Posterior vena cava (tissue), 2 donors: ENCODE measurements around the gene OSER1. TPM values are rescaled to one million over a fixed set of nuclear protein-coding genes. Genes with fewer than 3 reads are reported as not detected.

ENCODE experiments used
- DNase-seq: peaks from one replicate; pipeline ENCODE4 v3.0.0-alpha.2; 2020; ENCODE audit warnings: low spot score
- intact Hi-C, 2 donors: fragments of 100-400 bp; cut with DNase I; formaldehyde crosslinking; loops; one replicate each; pipeline versions ENCODE4 v1.14.1 to v1.14.2; 2022 to 2023
- total RNA-seq, 2 donors: library from RNA; stranded (reverse); fragmentation: NEBNext Ultra II Directional; extraction: Animal tissue kit (Norgen Biotek cat#: 25700); gene quantifications; one replicate each; pipeline ENCODE4 v1.2.1, GENCODE V29; 2021
- donor health status: DM: yes; HTN: yes; CAD: no.
- donor health status: DM: yes; HTN: yes; CAD: no.

Gene OSER1
- total RNA-seq, 2 donors from 2014 or later, result 24.3 to 27.3 TPM

DNA sequence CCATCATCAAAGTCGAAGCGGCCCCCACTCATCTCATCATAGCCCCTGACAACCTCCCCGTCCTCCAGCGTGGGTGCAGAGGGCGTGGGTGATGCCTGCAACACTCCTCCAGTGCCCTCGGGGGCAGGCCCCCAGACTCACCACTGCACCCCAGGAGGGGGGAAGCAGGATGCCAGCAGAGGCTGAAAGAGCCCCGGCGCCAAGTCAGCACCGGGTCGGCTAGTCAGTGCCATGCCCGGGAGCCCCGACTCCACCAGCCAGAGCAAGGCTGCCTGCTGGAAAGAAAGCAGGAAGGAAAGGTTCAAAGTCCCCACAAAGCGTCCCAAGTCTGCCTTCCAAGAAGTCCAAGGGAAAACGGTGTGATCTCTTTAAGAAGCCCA is 23.9 kb downstream of the OSER1 start:
- no peak for DNase-seq
- intact Hi-C loops, result loop anchor here (5.0 kb wide), 2 partner anchors 34 to 69 kb away; no protein-coding TSS in a partner anchor

- intact Hi-C loops, result loop anchor here (5.0 kb wide), 2 partner anchors 34 to 69 kb away; no protein-coding TSS in a partner anchor
- DNase-seq, result no peak
Observed at GRCh38 chr20:44186201-44186600, 24.4 kb downstream of the OSER1 start.

GRCh38 chr20:44185574-44185973 is 25.0 kb downstream of the OSER1 start:
- intact Hi-C loops, result loop anchor here (5.0 kb wide), 2 partner anchors 33 to 68 kb away; no protein-coding TSS in a partner anchor

DNA sequence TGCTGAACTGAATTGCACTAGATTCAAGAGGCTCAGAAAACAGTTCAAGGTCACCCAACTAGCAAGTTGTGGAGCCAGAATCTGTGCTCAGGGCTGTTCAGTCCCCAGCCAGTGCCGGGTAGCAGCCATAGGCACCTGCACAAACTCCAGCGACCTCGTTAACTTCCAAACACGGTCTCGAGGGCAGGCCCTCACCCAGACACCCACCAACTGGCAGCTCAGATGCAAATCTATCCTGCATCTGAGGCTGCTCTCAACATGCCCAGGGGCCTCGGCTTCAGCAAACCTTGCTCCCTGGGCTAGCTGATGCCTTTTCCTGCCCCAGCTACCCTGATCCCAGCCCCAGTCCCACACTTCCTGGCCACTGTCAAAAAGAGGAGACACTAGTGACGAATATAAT is 27.3 kb downstream of the OSER1 start:
- DNase-seq, result no peak
- intact Hi-C loops, result no loop called here

More at GRCh38 chr20:44185574-44185973, 25.0 kb downstream of the OSER1 start:
- no peak for DNase-seq

- no peak for DNase-seq
- intact Hi-C loops, result no loop called here
Observed at GRCh38 chr20:44182863-44183262, 27.7 kb downstream of the OSER1 start.

GRCh38 chr20:44182135-44182765 is 28.3 kb downstream of the OSER1 start:
- intact Hi-C loops, result no loop called here
- no peak for DNase-seq

GRCh38 chr20:44181611-44182010 is 29.0 kb downstream of the OSER1 start:
- no peak for DNase-seq
- intact Hi-C loops, result no loop called here

GRCh38 chr20:44180814-44181213 is 29.8 kb downstream of the OSER1 start:
- intact Hi-C loops, result no loop called here
- DNase-seq, result no peak

DNA sequence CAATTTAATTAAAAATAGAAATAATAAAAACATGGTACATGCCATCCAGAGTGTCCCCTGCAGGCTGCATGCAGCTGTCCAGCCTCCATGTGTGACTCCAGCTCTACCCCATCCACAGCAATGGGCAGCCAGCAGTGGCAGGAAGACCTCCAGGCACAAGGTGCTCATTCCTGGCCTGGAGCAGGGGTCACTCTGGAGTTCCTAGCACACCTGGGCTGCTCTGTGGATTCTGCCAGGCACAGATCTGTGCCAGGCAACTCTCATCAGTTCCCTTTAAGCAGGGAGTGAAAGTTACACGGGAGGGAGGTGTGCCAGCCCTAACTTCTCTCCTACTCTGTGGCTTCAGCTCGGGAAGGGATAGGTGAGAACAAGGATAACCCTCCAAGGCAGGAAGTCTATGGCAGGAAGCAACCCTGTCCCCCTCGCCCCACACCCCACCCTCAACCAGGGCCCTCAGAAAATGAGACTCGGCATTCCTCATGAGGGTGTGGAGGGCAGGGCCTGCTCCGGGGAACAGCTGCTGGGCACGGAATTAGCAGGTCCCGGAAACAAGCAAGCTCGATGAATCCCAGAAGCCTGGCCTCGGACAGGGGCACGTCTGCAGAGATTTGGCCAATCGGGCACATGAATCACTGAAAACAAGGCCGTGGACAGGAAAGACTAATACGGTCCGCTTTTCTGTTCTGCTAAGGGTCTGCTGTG is 33.6 kb downstream of the OSER1 start:
- intact Hi-C loops, result no loop called here
- no peak for DNase-seq

GRCh38 chr20:44174996-44175765 is 35.4 kb downstream of the OSER1 start:
- no peak for DNase-seq
- intact Hi-C loops, result no loop called here

DNA sequence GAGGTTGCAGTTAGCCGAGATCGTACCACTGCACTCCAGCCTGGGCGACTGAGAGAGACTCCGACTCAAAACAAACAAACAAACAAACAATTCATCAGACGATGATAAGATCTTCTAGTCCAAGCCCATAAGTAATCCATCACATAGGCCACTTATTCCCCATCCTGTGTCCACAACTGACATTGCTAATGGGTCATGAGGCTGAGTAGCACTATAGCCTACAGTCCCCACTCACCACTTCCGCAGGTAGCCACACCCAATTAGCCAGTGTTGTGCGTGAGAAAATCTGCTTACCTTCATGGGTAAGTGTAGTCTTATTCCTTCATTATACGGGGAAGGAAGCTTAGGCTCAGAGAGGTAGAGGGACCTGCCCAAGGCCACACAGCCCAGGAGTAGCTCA is 36.7 kb downstream of the OSER1 start:
- DNase-seq, result no peak
- intact Hi-C loops, result no loop called here

GRCh38 chr20:44173116-44173515 is 37.5 kb downstream of the OSER1 start:
- no peak for DNase-seq
- intact Hi-C loops, result no loop called here

DNA sequence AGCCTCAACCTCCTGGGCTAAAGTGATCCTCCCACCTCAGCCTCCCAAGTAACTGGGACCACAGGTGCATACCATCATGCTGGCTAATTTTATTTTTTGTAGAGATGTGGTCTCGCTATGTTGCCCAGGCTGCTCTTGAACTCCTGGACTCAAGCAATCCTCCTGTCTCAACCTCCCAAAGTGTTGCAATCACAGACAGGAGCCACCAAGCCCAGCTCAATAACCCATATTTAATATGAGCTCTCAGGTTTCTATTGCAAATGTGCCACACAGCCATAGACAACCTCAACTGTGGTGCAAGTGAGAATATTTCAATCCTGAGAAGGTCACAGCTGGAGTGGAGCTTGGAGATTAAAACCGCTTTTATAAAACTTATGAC is 38.0 kb downstream of the OSER1 start:
- intact Hi-C loops, result no loop called here
- DNase-seq, result no peak

GRCh38 chr20:44171775-44172571 is 38.6 kb downstream of the OSER1 start:
- no peak for DNase-seq
- intact Hi-C loops, result no loop called here

DNA sequence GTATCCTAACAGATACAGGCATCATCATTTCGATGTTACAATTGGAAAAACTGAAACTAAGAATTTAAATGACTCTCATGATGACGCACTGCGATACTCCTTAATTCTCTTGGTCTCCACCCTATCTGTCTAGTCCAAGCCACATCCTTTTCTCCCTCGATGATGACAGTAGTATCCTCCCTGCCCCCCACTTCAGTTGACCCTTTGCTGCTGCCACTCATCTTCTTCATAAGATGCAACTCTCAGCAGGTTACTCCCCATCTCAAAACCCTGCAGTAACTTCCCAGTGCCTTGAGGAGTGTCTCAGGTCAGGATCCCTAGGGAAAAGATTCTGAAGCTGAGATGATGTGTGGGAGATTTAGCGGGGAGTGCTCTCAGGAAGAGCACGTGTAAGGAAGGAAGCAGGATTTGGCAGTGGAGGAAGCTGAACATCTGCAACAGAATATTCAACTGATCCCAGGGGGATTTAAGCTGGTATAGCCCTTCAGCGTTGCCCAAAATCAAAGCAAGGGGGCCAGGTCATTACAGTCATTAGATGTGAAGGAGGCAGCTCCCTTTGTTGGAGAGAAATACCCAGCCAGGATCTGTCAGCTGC is 39.7 kb downstream of the OSER1 start:
- no peak for DNase-seq
- intact Hi-C loops, result no loop called here

GRCh38 chr20:44167736-44168135 is 42.8 kb downstream of the OSER1 start:
- no peak for DNase-seq

GRCh38 chr20:44166477-44166876 is 44.1 kb downstream of the OSER1 start:
- DNase-seq, result no peak
- intact Hi-C loops, result no loop called here

More at GRCh38 chr20:44167736-44168135, 42.8 kb downstream of the OSER1 start:
- intact Hi-C loops, result no loop called here

DNA sequence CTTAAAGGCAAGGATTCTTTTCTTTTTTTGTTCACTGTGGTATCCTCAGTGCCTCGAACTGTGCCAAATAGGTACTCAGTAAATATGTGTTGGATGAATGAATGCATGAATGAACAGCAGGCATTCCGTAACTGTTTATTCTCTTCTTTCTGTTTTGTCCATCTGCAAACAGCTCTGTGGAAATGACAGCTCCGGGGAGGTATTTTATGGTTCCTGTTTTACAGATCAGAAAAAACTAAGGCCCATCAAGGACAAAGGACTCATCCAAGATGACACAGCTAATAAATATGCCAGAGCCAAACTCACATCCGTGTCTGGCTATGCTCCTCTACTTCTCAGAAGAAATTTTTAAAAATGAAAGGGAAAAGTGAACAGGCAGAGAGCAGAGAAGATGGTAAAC is 44.6 kb downstream of the OSER1 start:
- intact Hi-C loops, result no loop called here
- no peak for DNase-seq

- intact Hi-C loops, result no loop called here
- DNase-seq, result no peak
Observed at GRCh38 chr20:44160133-44160532, 50.4 kb downstream of the OSER1 start.
